Neural cell (in vitro differentiated cells): ENCODE results near the gene ATP1A1. TPM values are rescaled to one million over a fixed set of nuclear protein-coding genes. Genes with fewer than 3 reads are reported as not detected.

Experiments
- H2AFZ ChIP-seq: fragments of 200-600, 300-800 bp; sonication (generic), shearing (Covaris generic); 2 replicates; pipeline ENCODE4 v1.6.0; 2014; ENCODE audit warnings: low read depth, mild to moderate bottlenecking, antibody characterized with exemption, low read length, moderate library complexity
- H3F3A ChIP-seq: fragments of 200-600 bp; shearing (Covaris generic); 2 replicates; pipeline ENCODE4 v1.6.1; 2016; ENCODE audit warnings: mild to moderate bottlenecking, moderate library complexity, mixed read lengths, antibody characterized with exemption, low read length; ENCODE audit not compliant: insufficient read depth, poor library complexity, severe bottlenecking
- H3K27ac ChIP-seq: fragments of 200-600, 300-800 bp; sonication (generic), shearing (Covaris generic); 2 replicates; pipeline ENCODE4 v1.5.1; 2014; ENCODE audit warnings: mild to moderate bottlenecking, low read length, moderate library complexity
- H3K27me3 ChIP-seq: fragments of 300-800, 200-600 bp; sonication (generic), shearing (Covaris generic); 2 replicates; pipeline ENCODE4 v1.6.0; 2014; ENCODE audit warnings: mild to moderate bottlenecking, low read depth, low read length, moderate library complexity; ENCODE audit not compliant: insufficient read depth
- H3K36me3 ChIP-seq: fragments of 300-800, 200-600 bp; sonication (generic), shearing (Covaris generic); 2 replicates; pipeline ENCODE4 v1.5.1; 2014; ENCODE audit warnings: mild to moderate bottlenecking, antibody characterized with exemption, low read length, moderate library complexity; ENCODE audit not compliant: insufficient read depth
- H3K4me2 ChIP-seq: fragments of 300-800, 200-600 bp; sonication (generic), shearing (Covaris generic); 2 replicates; pipeline ENCODE4 v1.6.0; 2014; ENCODE audit warnings: mild to moderate bottlenecking, low read length
- H3K4me3 ChIP-seq: fragments of 300-800, 200-600 bp; sonication (generic), shearing (Covaris generic); 2 replicates; pipeline ENCODE4 v1.5.1; 2014; ENCODE audit warnings: mild to moderate bottlenecking, low read length, moderate library complexity
- H3K79me2 ChIP-seq: fragments of 200-600 bp; shearing (Covaris generic); replicated peaks from 2 replicates; pipeline ENCODE4 v1.6.0; 2014; ENCODE audit warnings: mild to moderate bottlenecking, low read length, moderate library complexity; ENCODE audit not compliant: insufficient read depth
- H3K9ac ChIP-seq: fragments of 300-800, 200-600 bp; sonication (generic), shearing (Covaris generic); 2 replicates; pipeline ENCODE4 v1.6.1; 2016; ENCODE audit warnings: mild to moderate bottlenecking, low read length, mixed read lengths
- H3K9me2 ChIP-seq: fragments of 200-600 bp; shearing (Covaris generic); 2 replicates; pipeline ENCODE4 v1.6.1; 2016; ENCODE audit warnings: mild to moderate bottlenecking, low read length, mixed read lengths; ENCODE audit not compliant: insufficient read depth
- H3K9me3 ChIP-seq: fragments of 200-600, 300-800 bp; sonication (generic), shearing (Covaris generic); 2 replicates; pipeline ENCODE4 v1.6.1; 2016; ENCODE audit warnings: mild to moderate bottlenecking, mixed run types, low read length, moderate library complexity, mixed read lengths
- H4K20me1 ChIP-seq: fragments of 200-600 bp; shearing (Covaris generic); 2 replicates; pipeline ENCODE4 v1.6.1; 2016; ENCODE audit warnings: mild to moderate bottlenecking, mixed run types; ENCODE audit not compliant: insufficient read depth
- EP300 ChIP-seq: fragments of 450-650 bp; conservative IDR thresholded peaks from 2 replicates; pipeline ENCODE4 v1.6.1; 2014; ENCODE audit warnings: antibody characterized with exemption, mild to moderate bottlenecking, moderate library complexity; ENCODE audit not compliant: poor library complexity, severe bottlenecking
- EZH2 ChIP-seq: fragments of 200-600, 300-800 bp; shearing (Covaris generic), sonication (generic); IDR thresholded peaks from 2 replicates; pipeline ENCODE4 v1.6.1; 2014; ENCODE audit warnings: antibody characterized with exemption, low read length, borderline replicate concordance, mild to moderate bottlenecking; ENCODE audit not compliant: insufficient read depth, poor library complexity, severe bottlenecking
- MXI1 ChIP-seq: fragments of 450-650 bp; conservative IDR thresholded peaks from 2 replicates; pipeline ENCODE4 v1.6.1; 2014; ENCODE audit warnings: antibody characterized with exemption, mild to moderate bottlenecking; ENCODE audit not compliant: poor library complexity, severe bottlenecking
- POLR2AphosphoS5 ChIP-seq: IDR thresholded peaks from 2 replicates; pipeline ENCODE4 v1.6.1; 2012
- RAD21 ChIP-seq: fragments of 450-650 bp; conservative IDR thresholded peaks from 2 replicates; pipeline ENCODE4 v1.6.1; 2014; ENCODE audit warnings: antibody characterized with exemption, mild to moderate bottlenecking, moderate library complexity
- SMC3 ChIP-seq: fragments of 450-650 bp; conservative IDR thresholded peaks from 2 replicates; pipeline ENCODE4 v1.6.1; 2014; ENCODE audit warnings: antibody characterized with exemption, mild to moderate bottlenecking, moderate library complexity; ENCODE audit not compliant: poor library complexity
- TAF1 ChIP-seq: IDR thresholded peaks from 2 replicates; pipeline ENCODE4 v1.6.1; 2012; ENCODE audit warnings: low read depth
- polyA plus RNA-seq: library from polyadenylated mRNA; depleted of rRNA; stranded (reverse); fragments of >200 nt; gene quantifications from 2 replicates; pipeline ENCODE4 v1.2.3, GENCODE V29; 2014
- TF ChIP-seq, protein P1 (sequence below): fragments of 450-650 bp; IDR thresholded peaks from 2 replicates; pipeline ENCODE4 v1.5.1; 2014; ENCODE audit warnings: antibody characterized with exemption, mild to moderate bottlenecking, moderate library complexity; ENCODE audit not compliant: poor library complexity, severe bottlenecking
- TF ChIP-seq, protein P2 (sequence below): IDR thresholded peaks from 2 replicates; pipeline ENCODE4 v1.6.1; 2012; ENCODE audit warnings: borderline replicate concordance

Gene ATP1A1
- polyA plus RNA-seq, 1 donor from 2014 or later: 44.2 TPM

GRCh38 chr1:116390195-116390594 lies 17.2 kb downstream of the ATP1A1 start:
- no peaks in the 10 kb centered on the region for H3K9me3 ChIP-seq
- H4K20me1 ChIP-seq: no peaks in the 10 kb centered on the region
- no peaks in the 10 kb centered on the region for H3K79me2 ChIP-seq
- no peak overlapping the region for H3K9ac ChIP-seq
- H3K4me3 ChIP-seq: no peak overlapping the region
- H3K9me2 ChIP-seq: no peaks in the 10 kb centered on the region
- TF ChIP-seq TAF1: no peak
- TF ChIP-seq RAD21: no peak
- TF ChIP-seq MXI1: no peak
- TF ChIP-seq, protein P1, sequence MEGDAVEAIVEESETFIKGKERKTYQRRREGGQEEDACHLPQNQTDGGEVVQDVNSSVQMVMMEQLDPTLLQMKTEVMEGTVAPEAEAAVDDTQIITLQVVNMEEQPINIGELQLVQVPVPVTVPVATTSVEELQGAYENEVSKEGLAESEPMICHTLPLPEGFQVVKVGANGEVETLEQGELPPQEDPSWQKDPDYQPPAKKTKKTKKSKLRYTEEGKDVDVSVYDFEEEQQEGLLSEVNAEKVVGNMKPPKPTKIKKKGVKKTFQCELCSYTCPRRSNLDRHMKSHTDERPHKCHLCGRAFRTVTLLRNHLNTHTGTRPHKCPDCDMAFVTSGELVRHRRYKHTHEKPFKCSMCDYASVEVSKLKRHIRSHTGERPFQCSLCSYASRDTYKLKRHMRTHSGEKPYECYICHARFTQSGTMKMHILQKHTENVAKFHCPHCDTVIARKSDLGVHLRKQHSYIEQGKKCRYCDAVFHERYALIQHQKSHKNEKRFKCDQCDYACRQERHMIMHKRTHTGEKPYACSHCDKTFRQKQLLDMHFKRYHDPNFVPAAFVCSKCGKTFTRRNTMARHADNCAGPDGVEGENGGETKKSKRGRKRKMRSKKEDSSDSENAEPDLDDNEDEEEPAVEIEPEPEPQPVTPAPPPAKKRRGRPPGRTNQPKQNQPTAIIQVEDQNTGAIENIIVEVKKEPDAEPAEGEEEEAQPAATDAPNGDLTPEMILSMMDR: no peak
- TF ChIP-seq, protein P2, sequence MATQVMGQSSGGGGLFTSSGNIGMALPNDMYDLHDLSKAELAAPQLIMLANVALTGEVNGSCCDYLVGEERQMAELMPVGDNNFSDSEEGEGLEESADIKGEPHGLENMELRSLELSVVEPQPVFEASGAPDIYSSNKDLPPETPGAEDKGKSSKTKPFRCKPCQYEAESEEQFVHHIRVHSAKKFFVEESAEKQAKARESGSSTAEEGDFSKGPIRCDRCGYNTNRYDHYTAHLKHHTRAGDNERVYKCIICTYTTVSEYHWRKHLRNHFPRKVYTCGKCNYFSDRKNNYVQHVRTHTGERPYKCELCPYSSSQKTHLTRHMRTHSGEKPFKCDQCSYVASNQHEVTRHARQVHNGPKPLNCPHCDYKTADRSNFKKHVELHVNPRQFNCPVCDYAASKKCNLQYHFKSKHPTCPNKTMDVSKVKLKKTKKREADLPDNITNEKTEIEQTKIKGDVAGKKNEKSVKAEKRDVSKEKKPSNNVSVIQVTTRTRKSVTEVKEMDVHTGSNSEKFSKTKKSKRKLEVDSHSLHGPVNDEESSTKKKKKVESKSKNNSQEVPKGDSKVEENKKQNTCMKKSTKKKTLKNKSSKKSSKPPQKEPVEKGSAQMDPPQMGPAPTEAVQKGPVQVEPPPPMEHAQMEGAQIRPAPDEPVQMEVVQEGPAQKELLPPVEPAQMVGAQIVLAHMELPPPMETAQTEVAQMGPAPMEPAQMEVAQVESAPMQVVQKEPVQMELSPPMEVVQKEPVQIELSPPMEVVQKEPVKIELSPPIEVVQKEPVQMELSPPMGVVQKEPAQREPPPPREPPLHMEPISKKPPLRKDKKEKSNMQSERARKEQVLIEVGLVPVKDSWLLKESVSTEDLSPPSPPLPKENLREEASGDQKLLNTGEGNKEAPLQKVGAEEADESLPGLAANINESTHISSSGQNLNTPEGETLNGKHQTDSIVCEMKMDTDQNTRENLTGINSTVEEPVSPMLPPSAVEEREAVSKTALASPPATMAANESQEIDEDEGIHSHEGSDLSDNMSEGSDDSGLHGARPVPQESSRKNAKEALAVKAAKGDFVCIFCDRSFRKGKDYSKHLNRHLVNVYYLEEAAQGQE: no peak
- no peak for TF ChIP-seq POLR2AphosphoS5
- TF ChIP-seq EZH2: no peak
- TF ChIP-seq EP300: no peak
- no peak for TF ChIP-seq SMC3
- no peaks in the 10 kb centered on the region for H3K27me3 ChIP-seq
- no peak overlapping the region for H2AFZ ChIP-seq
- H3K36me3 ChIP-seq: peaks cover 29% of the 10 kb centered on the region
- H3F3A ChIP-seq: no peaks in the 10 kb centered on the region
- no peak overlapping the region for H3K4me2 ChIP-seq
- no peak overlapping the region for H3K27ac ChIP-seq

DNA sequence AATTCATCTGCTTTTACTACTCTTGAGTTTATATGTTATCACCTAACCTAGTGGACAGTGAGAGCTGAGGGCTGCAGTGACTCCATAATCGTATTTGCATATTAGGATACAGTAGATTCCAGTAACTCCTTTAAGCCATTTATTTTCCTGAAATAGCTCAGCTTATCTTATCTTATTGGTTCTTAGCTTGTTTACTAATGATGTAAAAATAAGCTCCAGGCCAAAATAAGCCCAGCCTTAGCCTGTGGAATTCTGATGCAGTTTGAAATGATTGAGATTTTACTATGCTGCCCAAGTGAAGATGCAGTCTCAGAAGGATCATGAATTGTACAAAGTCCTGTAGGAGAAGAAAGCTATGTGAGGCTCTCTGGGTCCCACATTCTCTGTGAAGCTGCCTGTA lies 18.1 kb downstream of the ATP1A1 start:
- TF ChIP-seq, protein P1: no peak
- TF ChIP-seq POLR2AphosphoS5 (no peak), SMC3 (no peak)
- Histone ChIP-seq H3K9me3 (no peaks in the 10 kb centered on the region), H3K4me3 (no peak overlapping the region), H3K27me3 (no peaks in the 10 kb centered on the region), H3F3A (no peaks in the 10 kb centered on the region), H4K20me1 (no peaks in the 10 kb centered on the region), H3K79me2 (no peaks in the 10 kb centered on the region), H3K9ac (no peak overlapping the region), H3K27ac (no peak overlapping the region), H3K36me3 (peaks cover 29% of the 10 kb centered on the region), H3K9me2 (no peaks in the 10 kb centered on the region), H2AFZ (no peak overlapping the region), H3K4me2 (no peak overlapping the region)
